Measurements from ENCODE around the gene ARPC3. TPM values are rescaled to one million over a fixed set of nuclear protein-coding genes. Genes with fewer than 3 reads are reported as not detected.
A peak's percentile ranks its signal among the peaks of the same experiment; 100 is the strongest.

Gene ARPC3
- total and polyA plus RNA-seq, 9 of the 15 experiments (the other 6 are each of a cell fraction or from before 2014, with no cell fraction given): 74.2 to 575 (median 345) TPM

GRCh38 chr12:110468214-110469048 lies 18.3 kb upstream of the ARPC3 start, which contains the start of the genes FAM216A and GPN3 (continued):
- TF ChIP-seq BCLAF1 (IDR thresholded peaks at IDR 0.05; ENCODE audit: borderline replicate concordance in 1 of 2, control insufficient read depth in 1 of 2, low read depth in 2 of 2, low read length in 1 of 2) (no peak), ZKSCAN3 (CRISPR knock-in tag; IDR thresholded peaks at IDR 0.05) (no peak), SAFB (IDR thresholded peaks at IDR 0.05; ENCODE audit: borderline replicate concordance, low read depth, low read length) (peak; percentile 27; the same call in 1 of the 2 replicates), ARID3B (CRISPR knock-in tag; IDR thresholded peaks at IDR 0.05; ENCODE audit: borderline replicate concordance) (no peak), ZNF175 (CRISPR knock-in tag; IDR thresholded peaks at IDR 0.05; ENCODE audit: low read depth) (no peak), ZNF436 (CRISPR knock-in tag; IDR thresholded peaks at IDR 0.05) (no peak), HDAC3 (IDR thresholded peaks at IDR 0.05; ENCODE audit: borderline replicate concordance, partially characterized antibody) (no peak), TRIM28 (IDR thresholded peaks at IDR 0.05) (no peak), MEIS2 (IDR thresholded peaks at IDR 0.05; ENCODE audit: partially characterized antibody) (peak; percentile 34), PRMT5 (CRISPR knock-in tag; IDR thresholded peaks at IDR 0.05) (no peak), FUS (optimal IDR thresholded peaks at IDR 0.05; ENCODE audit: low read depth, low read length) (peak; percentile 38), HDGF (IDR thresholded peaks at IDR 0.05) (no peak), ZNF184 (CRISPR knock-in tag; IDR thresholded peaks at IDR 0.05) (no peak), WHSC1 (IDR thresholded peaks at IDR 0.05; ENCODE audit: low read length) (no peak), GATAD2B (IDR thresholded peaks at IDR 0.05; ENCODE audit: borderline replicate concordance) (no peak), XRCC5 (IDR thresholded peaks at IDR 0.05; ENCODE audit: low read depth, low read length) (peak; percentile 58; the same call in 1 of the 2 replicates), KAT7 (CRISPR knock-in tag; IDR thresholded peaks at IDR 0.05; ENCODE audit: borderline replicate concordance) (no peak), ZNF282 (CRISPR knock-in tag; IDR thresholded peaks at IDR 0.05) (no peak; the same call in 1 of the 2 replicates), ZNF551 (CRISPR knock-in tag; IDR thresholded peaks at IDR 0.05) (no peak)
